ENCODE measurements around the gene HSF2BP. TPM values are rescaled to one million over a fixed set of nuclear protein-coding genes. Genes with fewer than 3 reads are reported as not detected.
"Not testable (repeated sequence)": the region's sequence is repeated elsewhere in the genome, so short reads cannot be mapped to it uniquely, and the experiment has no call there.

HSF2BP gene
- total RNA-seq, 6 donors from 2014 or later, result 0.40 to 0.91 (median 0.45) TPM; not detected in 2

DNA sequence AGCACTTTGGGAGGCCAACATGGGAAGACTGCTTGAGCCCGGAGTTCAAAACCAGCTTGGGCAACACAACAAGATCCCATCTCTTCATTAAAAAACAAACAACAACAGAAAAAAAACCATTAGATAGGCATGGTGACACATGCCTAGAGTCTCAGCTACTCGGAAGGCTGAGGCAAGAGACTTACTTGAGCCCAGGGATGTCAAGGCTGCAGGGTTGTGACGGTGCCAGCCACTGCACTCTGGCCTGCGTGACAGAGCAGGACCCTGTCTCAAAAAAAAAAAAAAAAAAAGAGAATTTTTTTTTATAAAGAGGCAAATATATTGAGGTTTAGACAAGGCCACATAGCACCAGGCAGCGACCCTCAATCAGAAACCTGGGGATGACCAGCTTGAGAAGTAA is 62.7 kb downstream of the HSF2BP start:
- H3K9me3 ChIP-seq, result no peaks in the 10 kb centered on the region
- no peak overlapping the region for H3K27ac ChIP-seq
- TF ChIP-seq CTCF (IDR thresholded peaks at IDR 0.05), result no peak
- no peak for TF ChIP-seq POLR2A (IDR thresholded peaks at IDR 0.05)
- no peak for TF ChIP-seq POLR2AphosphoS5 (IDR thresholded peaks at IDR 0.05)
- TF ChIP-seq EP300 (IDR thresholded peaks at IDR 0.05), result no peak
- H3K36me3 ChIP-seq, result no peaks in the 10 kb centered on the region
- no peak for ATAC-seq (ENCODE audit: low FRiP score in 2 of 2)
- no peak overlapping the region for H3K4me3 ChIP-seq
- H3K4me1 ChIP-seq, result no peaks in the 10 kb centered on the region
- WGBS, 2 donors, result 93 to 95% methylated on average over 5 of the region's 5 CpGs
- no peak for DNase-seq
- H3K27me3 ChIP-seq, result no peaks in the 10 kb centered on the region

- DNase-seq; H3K4me3 ChIP-seq; H3K27me3 ChIP-seq; ATAC-seq (ENCODE audit: low FRiP score in 2 of 2); H3K36me3 ChIP-seq; H3K4me1 ChIP-seq; H3K27ac ChIP-seq; H3K9me3 ChIP-seq: not testable (repeated sequence)
- WGBS, 2 donors, result 79 to 83% methylated on average over 8 of the region's 8 CpGs
Measured at GRCh38 chr21:43595769-43596168, 63.5 kb downstream of the HSF2BP start.

- Histone ChIP-seq H3K4me3 (no peak overlapping the region), H3K27ac (no peak overlapping the region), H3K4me1 (no peaks in the 10 kb centered on the region), H3K9me3 (no peaks in the 10 kb centered on the region), H3K27me3 (no peaks in the 10 kb centered on the region), H3K36me3 (no peaks in the 10 kb centered on the region)
- DNase-seq (no peak), ATAC-seq (ENCODE audit: low FRiP score in 2 of 2) (no peak)
- TF ChIP-seq CTCF (IDR thresholded peaks at IDR 0.05) (no peak), POLR2A (IDR thresholded peaks at IDR 0.05) (no peak), EP300 (IDR thresholded peaks at IDR 0.05) (no peak), POLR2AphosphoS5 (IDR thresholded peaks at IDR 0.05) (no peak)
- WGBS, 2 donors, result 91 to 92% methylated on average over 5 of the region's 5 CpGs
Measured at GRCh38 chr21:43593078-43593477, 66.2 kb downstream of the HSF2BP start.

GRCh38 chr21:43591571-43591970 is 67.7 kb downstream of the HSF2BP start:
- no peak for ATAC-seq (ENCODE audit: low FRiP score in 2 of 2)
- Histone ChIP-seq H3K9me3 (no peaks in the 10 kb centered on the region), H3K36me3 (no peaks in the 10 kb centered on the region), H3K27ac (no peak overlapping the region), H3K4me1 (peaks cover 2 to 8% (median 5%) of the 10 kb centered on the region in 4 donors), H3K27me3 (no peaks in the 10 kb centered on the region), H3K4me3 (no peak overlapping the region)
- TF ChIP-seq EP300 (IDR thresholded peaks at IDR 0.05) (no peak), CTCF (IDR thresholded peaks at IDR 0.05) (no peak), POLR2AphosphoS5 (IDR thresholded peaks at IDR 0.05) (no peak), POLR2A (IDR thresholded peaks at IDR 0.05) (no peak)
- 86 to 95% methylated on average over 2 of the region's 2 CpGs for WGBS, 2 donors
- no peak for DNase-seq

GRCh38 chr21:43590194-43590593 is 69.1 kb downstream of the HSF2BP start:
- no peaks in the 10 kb centered on the region for H3K9me3 ChIP-seq
- TF ChIP-seq POLR2A (IDR thresholded peaks at IDR 0.05) (no peak), CTCF (IDR thresholded peaks at IDR 0.05) (no peak), EP300 (IDR thresholded peaks at IDR 0.05) (no peak), POLR2AphosphoS5 (IDR thresholded peaks at IDR 0.05) (no peak)
- no peaks in the 10 kb centered on the region for H3K27me3 ChIP-seq
- no peak for DNase-seq
- peaks cover 14 to 22% (median 16%) of the 10 kb centered on the region in 4 donors for H3K4me1 ChIP-seq
- no peak for ATAC-seq (ENCODE audit: low FRiP score in 2 of 2)
- no peaks in the 10 kb centered on the region for H3K36me3 ChIP-seq
- WGBS, 2 donors, result 80 to 81% methylated on average over 2 of the region's 2 CpGs
- no peak overlapping the region for H3K27ac ChIP-seq
- H3K4me3 ChIP-seq, result no peak overlapping the region

Measured in upper lobe of left lung (tissue), 6 donors.